HepG2 (cell line): ENCODE measurements around the gene PDE9A. TPM values are rescaled to one million over a fixed set of nuclear protein-coding genes. Genes with fewer than 3 reads are reported as not detected.

Experiments
- ATAC-seq: fragments of 200-7000 bp; cut with Tn5 transposase; 3 replicates; pipeline ENCODE4 v1.9.1; 2020; ENCODE audit warnings: mild to moderate bottlenecking, moderate library complexity
- BruUV-seq: library from RNA; stranded (reverse); fragments of 400-500 nt; replicated peaks from 2 replicates; lab custom pipeline; 2021; lab: Mats Ljungman, UMichigan
- CTCF ChIA-PET: fragments of 300-600 bp; formaldehyde crosslinking; extraction: SDS; loops from one replicate; lab custom pipeline; 2021; ENCODE audit warnings: low total read pairs, inconsistent platforms, low intra/inter-chr PET ratio; lab: Yijun Ruan, JAX
- POLR2A ChIA-PET: fragments of 350-600 bp; sonication (Branson Sonifier 250); formaldehyde crosslinking; loops from one replicate; lab custom pipeline; 2020; ENCODE audit warnings: antibody characterized with exemption, inconsistent platforms; lab: Yijun Ruan, JAX
- DNase-seq: peaks from one replicate; pipeline ENCODE4 v3.0.0-alpha.2; 2015; ENCODE audit warnings: low spot score
- FAIRE-seq: peaks from 3 replicates; lab custom pipeline; 2011; peaks lifted over from hg19 to GRCh38; lab: Jason Lieb, UNC
- H2AFZ ChIP-seq: one replicate; pipeline ENCODE4 v1.6.1; 2011; ENCODE audit warnings: low read length, inconsistent platforms
- H3K27ac ChIP-seq: fragments of 300-600 bp; 3 replicates; pipeline ENCODE4 v1.8.0; 2011; ENCODE audit warnings: mixed run types, mild to moderate bottlenecking, mixed read lengths, low read length, inconsistent platforms; ENCODE audit not compliant: insufficient read depth; ENCODE audit errors: extremely low read length
- H3K27me3 ChIP-seq, 2 experiments: fragments of 200-600 bp in 1 of 2; 2 replicates in 1 of 2; 3 replicates in 1 of 2; pipeline versions ENCODE4 v1.6.0 to v1.8.0; 2011; ENCODE audit warnings: low read length in 2 of 2, mild to moderate bottlenecking in 2 of 2, moderate library complexity in 2 of 2, inconsistent platforms in 1 of 2; ENCODE audit not compliant: insufficient read depth in 2 of 2, control insufficient read depth in 1 of 2
- H3K36me3 ChIP-seq, 2 experiments: fragments of 200-600 bp in 1 of 2; replicated peaks in 1 of 2; 2 replicates in 1 of 2; 3 replicates in 1 of 2; pipeline versions ENCODE4 v1.5.1 to v1.8.0; 2011; ENCODE audit warnings: low read length in 2 of 2, inconsistent platforms in 1 of 2; ENCODE audit not compliant: insufficient read depth in 2 of 2, control insufficient read depth in 1 of 2
- H3K4me1 ChIP-seq: 2 replicates; pipeline ENCODE4 v1.5.1; 2012; ENCODE audit warnings: low read length, inconsistent platforms; ENCODE audit not compliant: insufficient read depth
- H3K4me2 ChIP-seq: 2 replicates; pipeline ENCODE4 v1.6.0; 2011; ENCODE audit warnings: low read depth, low read length, inconsistent platforms
- H3K4me3 ChIP-seq, 3 experiments: fragments of 200-600 bp in 1 of 3; sonication (generic), shearing (Covaris generic) in 1 of 3; replicated peaks in 1 of 3; 2 replicates each; pipeline ENCODE4 v1.5.1; 2011 to 2016; ENCODE audit warnings: low read length in 3 of 3, inconsistent platforms in 2 of 3, low read depth in 2 of 3, mild to moderate bottlenecking in 2 of 3, control low read depth in 1 of 3, mixed read lengths in 1 of 3; ENCODE audit not compliant: insufficient read depth in 1 of 3
- H3K79me2 ChIP-seq: one replicate; pipeline ENCODE4 v1.6.1; 2011; ENCODE audit warnings: low read length, inconsistent platforms; ENCODE audit not compliant: insufficient read depth
- H3K9ac ChIP-seq: 2 replicates; pipeline ENCODE4 v1.6.0; 2011; ENCODE audit warnings: mild to moderate bottlenecking, low read depth, low read length, inconsistent platforms; ENCODE audit not compliant: insufficient read depth
- H3K9me3 ChIP-seq: 2 replicates; pipeline ENCODE4 v1.5.1; 2012; ENCODE audit warnings: mild to moderate bottlenecking, low read length
- H4K20me1 ChIP-seq: 2 replicates; pipeline ENCODE4 v1.6.0; 2011; ENCODE audit warnings: inconsistent platforms, mild to moderate bottlenecking, low read length, moderate library complexity; ENCODE audit not compliant: insufficient read depth
- ATF7 ChIP-seq, 2 experiments: fragments of 450-650 bp in 1 of 2; sonication (generic) in 1 of 2; formaldehyde crosslinking in 1 of 2; IDR thresholded peaks; 2 replicates each; pipeline versions ENCODE4 v1.4.0 to v1.6.1; 2016 to 2020; ENCODE audit warnings: antibody characterized with exemption in 1 of 2, mild to moderate bottlenecking in 1 of 2, missing genetic modification reagents in 1 of 2
- MAFF ChIP-seq: IDR thresholded peaks from 2 replicates; pipeline ENCODE4 v1.6.1; 2011; ENCODE audit warnings: low read depth, low read length, improper control_type of control experiment
- NFKBIZ ChIP-seq: IDR thresholded peaks from 2 replicates; pipeline ENCODE4 v1.6.1; 2018; ENCODE audit warnings: missing genetic modification reagents, missing compliant biosample characterization
- RAD21 ChIP-seq: fragments of 450-650 bp; formaldehyde crosslinking; IDR thresholded peaks from 2 replicates; pipeline ENCODE4 v1.5.0; 2020; ENCODE audit warnings: mild to moderate bottlenecking
- ZBTB38 ChIP-seq: sonication (generic); formaldehyde crosslinking; IDR thresholded peaks from 2 replicates; pipeline ENCODE4 v1.5.1; 2020; ENCODE audit warnings: mild to moderate bottlenecking, missing genetic modification reagents
- ZFP36L2 ChIP-seq: sonication (generic); formaldehyde crosslinking; IDR thresholded peaks from 2 replicates; pipeline ENCODE4 v1.4.0; 2020; ENCODE audit warnings: missing genetic modification reagents
- ZNF709 ChIP-seq: sonication (generic); formaldehyde crosslinking; IDR thresholded peaks from 2 replicates; pipeline ENCODE4 v1.5.0; 2020; ENCODE audit warnings: mild to moderate bottlenecking, missing genetic modification reagents
- WGBS: methylation state at CpG from one replicate; pipeline ENCODE4 v1.1.6; 2017; ENCODE audit warnings: low lambda C conversion rate; 5-methylcytosine and 5-hydroxymethylcytosine counted together
- in situ Hi-C: cut with HindIII; loops from 2 replicates; pipeline ENCODE4 v1.10.0; 2017; ENCODE audit warnings: low pct_unique_long_range_greater_than_20kb; ENCODE audit not compliant: extremely low pct_ligation_motif_present
- intact Hi-C: fragments of 100-400 bp; cut with micrococcal nuclease; formaldehyde crosslinking; loops from one replicate; pipeline ENCODE4 v1.10.0; 2022; ENCODE audit not compliant: unreplicated experiment
- polyA plus RNA-seq, 8 experiments: library from polyadenylated mRNA; depleted of rRNA in 3 of 8; stranded (reverse) in 7 of 8; unstranded in 1 of 8; fragments of >200 nt; fragmentation: Illumina TruSeq in 4 of 8; extraction: Trizol in 4 of 8; gene quantifications; 2 replicates each; pipeline versions ENCODE4 v1.2.1 to v1.2.3, GENCODE V29; 2011 to 2016; ENCODE audit warnings: low read depth in 4 of 8, missing spikeins in 1 of 8, mixed read lengths in 1 of 8; ENCODE audit not compliant: insufficient read depth in 1 of 8
- total RNA-seq, 5 experiments: library from RNA; depleted of rRNA; stranded (reverse); fragments of >200 nt; fragmentation: Illumina TruSeq; extraction: Trizol; gene quantifications; 2 replicates each; pipeline ENCODE4 v1.2.3, GENCODE V29; 2016; ENCODE audit warnings: low read depth in 1 of 5
- TF ChIP-seq, protein P1 (sequence below): IDR thresholded peaks from 2 replicates; pipeline ENCODE4 v1.6.1; 2016; ENCODE audit warnings: control low read depth
- TF ChIP-seq, protein P2 (sequence below): sonication (generic); formaldehyde crosslinking; IDR thresholded peaks from 2 replicates; pipeline ENCODE4 v1.5.0; 2020; ENCODE audit warnings: missing genetic modification reagents

PDE9A gene
- total and polyA plus RNA-seq, 2 of the 13 experiments (the other 11 are each of a cell fraction or from before 2014, with no cell fraction given): 4.6 to 19.7 TPM

DNA sequence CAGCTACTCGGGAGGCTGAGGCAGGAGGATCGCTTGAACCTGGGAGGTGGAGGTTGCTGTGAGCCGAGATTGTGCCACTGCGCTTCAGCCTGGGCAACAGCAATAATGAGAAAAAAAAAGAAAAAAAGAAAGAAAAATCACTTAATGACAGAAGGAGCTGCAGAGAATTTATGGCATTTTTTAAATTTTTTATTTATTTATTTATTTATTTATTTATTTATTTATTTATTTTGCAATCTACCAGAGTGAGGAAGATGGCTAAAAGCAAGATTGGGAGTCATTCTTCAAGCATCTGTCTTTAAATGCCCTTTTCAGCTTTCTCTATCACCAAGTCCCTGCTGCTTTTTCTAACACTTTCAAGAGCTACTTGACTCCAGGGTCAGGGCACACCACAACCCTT is 134.2 kb downstream of the PDE9A start (continued):
- TF ChIP-seq, protein P1, sequence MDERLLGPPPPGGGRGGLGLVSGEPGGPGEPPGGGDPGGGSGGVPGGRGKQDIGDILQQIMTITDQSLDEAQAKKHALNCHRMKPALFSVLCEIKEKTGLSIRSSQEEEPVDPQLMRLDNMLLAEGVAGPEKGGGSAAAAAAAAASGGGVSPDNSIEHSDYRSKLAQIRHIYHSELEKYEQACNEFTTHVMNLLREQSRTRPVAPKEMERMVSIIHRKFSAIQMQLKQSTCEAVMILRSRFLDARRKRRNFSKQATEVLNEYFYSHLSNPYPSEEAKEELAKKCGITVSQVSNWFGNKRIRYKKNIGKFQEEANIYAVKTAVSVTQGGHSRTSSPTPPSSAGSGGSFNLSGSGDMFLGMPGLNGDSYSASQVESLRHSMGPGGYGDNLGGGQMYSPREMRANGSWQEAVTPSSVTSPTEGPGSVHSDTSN (CRISPR knock-in tag): no peak
- no peak for TF ChIP-seq RAD21
- no peak for TF ChIP-seq ZFP36L2 (CRISPR knock-in tag)
- TF ChIP-seq, protein P2, sequence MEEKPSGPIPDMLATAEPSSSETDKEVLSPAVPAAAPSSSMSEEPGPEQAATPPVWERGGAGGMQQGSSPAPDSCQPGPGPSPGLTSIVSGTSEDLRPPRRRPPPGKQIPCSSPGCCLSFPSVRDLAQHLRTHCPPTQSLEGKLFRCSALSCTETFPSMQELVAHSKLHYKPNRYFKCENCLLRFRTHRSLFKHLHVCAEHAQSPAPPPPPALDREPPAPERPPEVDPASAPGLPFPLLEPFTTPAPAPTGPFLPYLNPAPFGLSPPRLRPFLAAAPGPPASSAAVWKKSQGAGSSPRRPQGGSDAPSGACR: no peak
- no peak for TF ChIP-seq ZNF709 (CRISPR knock-in tag)
- no peak for TF ChIP-seq ZBTB38 (CRISPR knock-in tag)

DNA sequence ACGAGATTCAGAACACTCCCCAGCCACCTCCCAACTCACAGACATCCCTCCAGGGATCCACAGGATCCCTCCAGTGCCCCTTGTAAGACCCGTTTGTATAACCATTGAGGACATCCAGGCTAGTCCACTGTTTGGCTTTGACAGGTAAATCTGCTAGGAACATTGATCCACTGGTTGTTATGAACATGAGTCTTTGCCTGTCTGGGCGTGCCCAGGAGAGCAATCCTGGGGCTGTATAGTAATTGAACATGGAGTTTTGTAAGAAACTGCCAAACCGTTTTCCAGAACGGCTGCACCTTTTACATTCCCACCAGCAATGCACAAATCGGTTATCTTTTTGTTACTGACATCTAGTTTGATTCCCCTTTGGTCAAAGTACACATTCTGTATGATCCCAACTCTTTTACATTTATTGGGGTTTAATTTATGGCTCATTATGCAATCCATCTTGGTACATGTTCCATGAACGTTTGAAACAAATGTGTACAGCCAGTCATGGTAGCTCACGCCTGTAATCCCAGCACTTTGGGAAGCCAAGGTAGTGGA is 137.2 kb downstream of the PDE9A start:
- Histone ChIP-seq H4K20me1 (no peaks in the 10 kb centered on the region), H3K36me3 (no peaks in the 10 kb centered on the region), H3K79me2 (no peaks in the 10 kb centered on the region), H3K4me1 (peaks cover 23% of the 10 kb centered on the region), H3K27ac (no peak overlapping the region), H3K9me3 (no peaks in the 10 kb centered on the region), H2AFZ (no peak overlapping the region), H3K27me3 (peaks cover 0 to 17% of the 10 kb centered on the region in 2 experiments; a peak in 3 of 5 replicates), H3K9ac (no peak overlapping the region)
- ChIA-PET CTCF (no interaction called here), POLR2A (no interaction called here)
- no peak for FAIRE-seq
- no TSS peak for BruUV-seq
- in situ Hi-C loops: no loop called here
- WGBS: 25% methylated on average over 8 of the region's 8 CpGs
- intact Hi-C loops: no loop called here
- no peak for DNase-seq
- no peak for TF ChIP-seq NFKBIZ (CRISPR knock-in tag)
- no peak for TF ChIP-seq ATF7 (IDR thresholded peaks at IDR 0.05)
- no peak for TF ChIP-seq ATF7 (CRISPR knock-in tag; IDR thresholded peaks at IDR 0.05)
- no peak for TF ChIP-seq MAFF
- TF ChIP-seq, all 625 proteins: peak for 0
- Histone ChIP-seq H3K4me3 (no peak overlapping the region), H3K4me2 (no peak overlapping the region)
- no peak for ATAC-seq
